ENCODE measurements around the gene TNNT2. TPM values are rescaled to one million over a fixed set of nuclear protein-coding genes. Genes with fewer than 3 reads are reported as not detected.

TNNT2 gene
- polyA plus RNA-seq, 1 donor = 1,099 TPM

- no peak for DNase-seq (ENCODE audit: low read depth)
These were observed 761 bp downstream of the TNNT2 start for GRCh38 chr1:201376464-201377374.

- no peak for DNase-seq (ENCODE audit: low read depth)
These were observed 1.4 kb downstream of the TNNT2 start for GRCh38 chr1:201376107-201376463.

- DNase-seq (ENCODE audit: low read depth) = no peak
These were observed 2.3 kb downstream of the TNNT2 start for GRCh38 chr1:201375169-201375568.

- no peak for DNase-seq (ENCODE audit: low read depth)
These were observed 3.1 kb downstream of the TNNT2 start for GRCh38 chr1:201374364-201374763.

GRCh38 chr1:201371792-201372191, 5.7 kb downstream of the TNNT2 start:
- no peak for DNase-seq (ENCODE audit: low read depth)

- no peak for DNase-seq (ENCODE audit: low read depth)
These were observed 6.2 kb downstream of the TNNT2 start for GRCh38 chr1:201371276-201371675.

- no peak for DNase-seq (ENCODE audit: low read depth)
These were observed 7.0 kb downstream of the TNNT2 start for GRCh38 chr1:201370500-201370899.

GRCh38 chr1:201369209-201369608, 8.3 kb downstream of the TNNT2 start:
- no peak for DNase-seq (ENCODE audit: low read depth)

- no peak for DNase-seq (ENCODE audit: low read depth)
These were observed 10.8 kb downstream of the TNNT2 start for GRCh38 chr1:201366696-201367095.

GRCh38 chr1:201365251-201365650, 12.2 kb downstream of the TNNT2 start:
- DNase-seq (ENCODE audit: low read depth) = no peak

- DNase-seq (ENCODE audit: low read depth) = no peak
These were observed 12.7 kb downstream of the TNNT2 start for GRCh38 chr1:201364808-201365105.

- no peak for DNase-seq (ENCODE audit: low read depth)
These were observed 14.0 kb downstream of the TNNT2 start for GRCh38 chr1:201363467-201363866.

- no peak for DNase-seq (ENCODE audit: low read depth)
These were observed 14.6 kb downstream of the TNNT2 start for GRCh38 chr1:201362906-201363305.

- no peak for DNase-seq (ENCODE audit: low read depth)
These were observed 15.6 kb downstream of the TNNT2 start for GRCh38 chr1:201361652-201362504.

- DNase-seq (ENCODE audit: low read depth) = no peak
These were observed 16.4 kb downstream of the TNNT2 start for GRCh38 chr1:201360901-201361651.

GRCh38 chr1:201360486-201360885, 17.0 kb downstream of the TNNT2 start:
- no peak for DNase-seq (ENCODE audit: low read depth)

- no peak for DNase-seq (ENCODE audit: low read depth)
These were observed 17.6 kb downstream of the TNNT2 start for GRCh38 chr1:201359873-201360210.

GRCh38 chr1:201359031-201359872, 18.2 kb downstream of the TNNT2 start:
- no peak for DNase-seq (ENCODE audit: low read depth)

GRCh38 chr1:201358596-201358995, 18.9 kb downstream of the TNNT2 start:
- no peak for DNase-seq (ENCODE audit: low read depth)

- no peak for DNase-seq (ENCODE audit: low read depth)
These were observed 19.7 kb downstream of the TNNT2 start for GRCh38 chr1:201357636-201358348.

- DNase-seq (ENCODE audit: low read depth) = no peak
These were observed 20.3 kb downstream of the TNNT2 start for GRCh38 chr1:201357211-201357610.

Data from forelimb muscle (tissue), 1 donor.